Amniotic stem cell (primary cell): ENCODE results near the gene ARHGAP8.

ENCODE experiments used
- DNase-seq: peaks from one replicate; lab custom pipeline; 2025; lab: John Stamatoyannopoulos, UW

The ARHGAP8 gene

DNA sequence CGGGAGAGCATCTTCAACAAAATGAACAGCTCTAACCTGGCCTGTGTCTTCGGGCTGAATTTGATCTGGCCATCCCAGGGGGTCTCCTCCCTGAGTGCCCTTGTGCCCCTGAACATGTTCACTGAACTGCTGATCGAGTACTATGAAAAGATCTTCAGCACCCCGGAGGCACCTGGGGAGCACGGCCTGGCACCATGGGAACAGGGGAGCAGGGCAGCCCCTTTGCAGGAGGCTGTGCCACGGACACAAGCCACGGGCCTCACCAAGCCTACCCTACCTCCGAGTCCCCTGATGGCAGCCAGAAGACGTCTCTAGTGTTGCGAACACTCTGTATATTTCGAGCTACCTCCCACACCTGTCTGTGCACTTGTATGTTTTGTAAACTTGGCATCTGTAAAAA, 109.9 kb downstream of the ARHGAP8 start:
- no peak for DNase-seq

DNA sequence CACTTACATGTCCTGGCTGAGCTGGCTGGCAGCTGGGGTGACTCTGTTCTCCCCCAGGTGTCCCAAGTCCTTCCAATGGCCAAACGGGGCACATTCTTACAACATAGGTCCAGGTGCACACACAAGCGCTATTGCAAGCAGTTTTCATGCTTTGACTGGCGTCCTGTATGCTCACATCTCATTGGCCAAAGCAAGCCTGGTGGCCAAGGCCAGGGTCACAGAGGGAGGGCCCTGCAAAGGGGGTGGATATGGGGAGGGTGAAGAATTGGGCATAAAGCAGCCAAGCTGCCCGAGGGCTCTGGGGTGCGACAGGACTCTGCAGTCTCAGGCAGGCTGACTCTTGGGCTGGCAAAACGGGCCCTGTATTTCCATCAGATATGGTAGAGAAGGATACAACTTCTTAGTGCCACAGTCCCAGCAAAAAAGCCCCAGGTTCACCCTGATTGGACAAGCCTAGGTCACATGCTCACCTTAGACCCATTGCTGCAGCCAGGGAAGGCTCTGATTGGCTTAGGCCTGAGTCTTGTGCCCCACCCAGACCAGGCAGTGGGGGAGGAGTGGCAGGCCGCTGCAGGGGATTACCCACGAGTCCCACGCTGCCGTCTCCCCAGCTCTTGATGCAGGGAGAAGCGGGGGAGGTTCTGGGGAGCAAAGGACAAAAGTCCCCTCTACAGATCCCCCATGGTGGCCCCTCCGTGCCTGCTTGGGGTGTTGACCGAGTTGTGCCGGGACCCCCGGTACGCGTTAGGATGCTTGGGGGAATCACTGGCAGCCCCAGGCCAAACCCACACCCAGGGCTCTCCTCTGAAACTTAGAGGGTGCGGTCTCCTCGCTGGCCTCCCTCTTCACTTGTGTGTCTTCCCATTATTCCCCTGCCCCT, 110.8 kb downstream of the ARHGAP8 start:
- no peak for DNase-seq

DNA sequence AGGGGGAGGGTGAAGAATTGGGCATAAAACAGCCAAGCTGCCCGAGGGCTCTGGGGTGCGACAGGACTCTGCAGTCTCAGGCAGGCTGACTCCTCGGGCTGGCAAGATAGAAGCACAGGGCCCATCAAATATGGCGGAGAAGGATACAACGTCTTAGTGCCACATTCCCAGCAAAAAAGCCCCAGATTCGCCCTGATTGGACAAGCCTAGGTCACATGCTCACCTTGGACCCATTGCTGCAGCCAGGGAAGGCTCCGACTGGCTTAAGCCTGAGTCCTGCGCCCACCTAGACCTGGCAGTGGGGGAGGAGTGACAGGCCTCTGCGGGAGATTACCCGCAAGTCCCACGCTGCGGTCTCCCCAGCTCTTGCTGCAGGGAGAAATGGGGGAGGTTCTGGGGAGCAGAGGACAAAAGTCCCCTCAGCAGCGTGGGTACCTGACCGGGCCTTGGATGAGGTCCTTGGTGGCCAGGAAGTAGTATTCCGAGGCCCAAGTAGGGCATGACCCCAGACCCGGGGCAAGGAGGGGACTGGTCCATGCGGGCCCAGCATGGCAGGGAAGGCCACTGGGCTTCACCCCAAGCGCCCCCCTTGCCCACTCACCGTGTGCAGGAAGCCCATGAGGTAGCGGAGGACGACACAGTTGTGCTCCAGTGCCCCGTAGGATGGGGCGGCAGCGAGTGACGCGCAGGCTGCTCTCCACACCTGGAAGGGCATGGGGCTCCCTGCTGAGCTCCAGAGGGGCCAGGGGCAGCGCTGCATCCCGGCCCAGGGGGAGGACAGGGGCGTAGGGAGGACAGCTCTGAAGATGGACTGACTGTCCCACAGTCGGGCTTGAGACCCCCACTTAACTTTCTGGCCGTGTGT, 113.0 kb downstream of the ARHGAP8 start:
- no peak for DNase-seq

DNA sequence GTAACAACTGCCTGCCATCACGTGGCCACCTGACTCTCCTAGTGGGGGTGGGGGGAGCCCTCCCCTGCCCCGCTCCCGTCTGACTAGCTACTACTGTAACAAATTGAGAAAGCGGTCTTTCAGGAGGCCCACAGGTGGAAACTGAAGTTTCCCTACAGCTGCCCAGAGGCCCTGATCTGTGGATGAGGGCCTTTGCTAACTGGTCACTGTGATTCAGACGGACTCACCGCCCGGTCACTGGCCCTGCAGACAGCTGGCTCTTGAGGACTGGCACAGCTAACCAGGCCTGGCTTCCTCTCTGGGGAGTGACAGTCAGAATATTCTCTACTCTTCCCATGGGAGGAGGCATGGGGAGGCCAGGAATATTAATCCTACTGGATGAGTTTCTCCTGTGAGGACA, 116.8 kb downstream of the ARHGAP8 start:
- no peak for DNase-seq

DNA sequence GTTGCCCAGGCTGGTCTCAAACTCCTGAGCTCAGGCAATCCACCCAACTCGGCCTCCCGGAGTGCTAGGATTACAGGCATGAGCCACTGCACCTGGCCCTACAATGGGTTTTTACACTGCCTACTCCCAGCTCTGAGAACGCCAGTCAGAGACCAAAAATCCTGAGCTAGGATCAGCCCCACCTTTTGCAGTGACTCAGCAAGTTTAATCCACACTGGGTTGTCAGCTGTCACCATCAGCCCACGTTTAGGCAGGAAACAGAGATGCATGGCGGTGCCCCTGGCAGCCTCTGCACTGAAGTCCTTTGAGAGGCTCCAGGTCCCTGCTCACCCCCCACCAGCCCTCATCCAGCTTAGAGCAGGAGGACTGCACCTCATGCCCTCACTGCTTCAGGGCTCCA, 117.6 kb downstream of the ARHGAP8 start:
- peak; percentile 6 for DNase-seq

DNA sequence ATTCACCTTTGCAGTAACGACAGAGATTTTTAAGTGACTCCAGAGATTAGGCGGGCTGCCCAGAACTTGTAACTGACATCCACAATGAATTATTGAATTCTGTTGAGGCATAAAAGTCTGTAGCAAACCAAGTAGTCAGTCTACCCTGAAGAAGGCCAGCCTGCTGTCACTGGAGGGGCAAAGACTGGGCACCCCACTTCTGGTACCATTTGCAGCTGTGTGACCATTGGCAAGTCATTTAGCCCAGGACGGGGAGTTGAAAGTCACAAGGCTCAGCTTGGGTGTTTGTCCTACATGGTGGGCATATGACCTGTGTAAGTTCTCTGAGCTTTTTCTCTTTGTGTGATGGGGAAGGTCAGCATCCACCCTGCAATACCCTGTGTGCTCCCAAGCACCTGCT, 119.4 kb downstream of the ARHGAP8 start:
- no peak for DNase-seq

DNA sequence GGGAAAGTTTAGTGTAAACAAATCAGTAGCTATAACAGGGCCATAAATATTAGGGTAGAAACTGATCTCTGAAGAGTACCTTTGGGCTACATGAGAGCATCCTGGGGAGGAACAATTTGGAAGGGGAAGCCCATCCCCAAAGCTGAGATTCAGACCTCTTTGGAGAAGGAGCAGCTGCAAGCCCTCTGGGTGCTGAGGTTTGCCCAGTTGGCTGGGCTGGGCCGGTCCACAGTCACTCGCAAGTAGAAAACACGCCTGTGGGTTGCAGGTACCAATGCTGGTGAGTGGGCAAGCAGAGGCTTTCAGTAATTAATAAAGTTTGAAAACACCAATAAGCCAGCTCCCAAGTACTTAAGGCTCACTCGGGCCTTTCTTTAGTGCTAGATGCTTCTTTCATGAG, 124.5 kb downstream of the ARHGAP8 start:
- no peak for DNase-seq

DNA sequence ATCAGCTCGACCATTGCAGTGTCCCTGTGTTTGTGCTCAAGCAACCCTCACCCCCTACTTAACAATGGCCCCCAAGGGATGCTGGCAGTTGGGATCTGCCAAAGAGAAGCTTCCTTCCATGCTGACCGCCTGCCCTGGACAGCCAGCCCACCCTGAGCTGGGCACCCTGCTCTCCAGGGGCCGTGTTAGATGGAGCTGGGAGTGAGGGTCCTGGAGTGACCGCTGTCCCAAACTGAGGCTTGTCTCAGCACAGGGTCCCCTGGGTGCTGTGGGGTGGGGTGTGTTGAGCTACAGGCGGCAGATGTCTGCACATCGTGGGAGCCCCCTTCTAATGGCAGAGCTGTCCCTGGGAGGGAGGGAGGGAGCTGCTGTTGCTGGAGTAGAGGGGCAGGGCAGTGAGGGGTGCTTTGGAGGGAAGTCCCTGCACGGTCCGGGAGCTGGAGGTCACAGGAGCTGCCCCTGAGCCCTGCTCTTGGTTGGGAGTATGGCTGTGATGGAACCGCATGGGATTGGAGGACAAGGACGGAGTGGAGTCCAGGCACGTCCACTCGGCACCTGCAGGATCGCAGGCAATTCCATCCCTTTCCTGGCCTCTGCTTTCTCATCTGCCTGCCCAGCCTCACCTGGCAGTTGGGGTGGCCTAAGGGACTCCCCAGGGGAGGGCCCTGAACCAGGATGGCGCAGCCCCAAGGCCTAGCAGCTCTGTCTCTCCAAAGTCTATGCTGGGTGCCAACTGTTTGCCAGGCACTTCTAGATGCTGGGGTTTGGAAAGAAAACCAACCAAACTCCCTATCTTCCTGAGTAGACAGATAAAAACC, 126.3 kb downstream of the ARHGAP8 start:
- DNase-seq, result no peak

DNA sequence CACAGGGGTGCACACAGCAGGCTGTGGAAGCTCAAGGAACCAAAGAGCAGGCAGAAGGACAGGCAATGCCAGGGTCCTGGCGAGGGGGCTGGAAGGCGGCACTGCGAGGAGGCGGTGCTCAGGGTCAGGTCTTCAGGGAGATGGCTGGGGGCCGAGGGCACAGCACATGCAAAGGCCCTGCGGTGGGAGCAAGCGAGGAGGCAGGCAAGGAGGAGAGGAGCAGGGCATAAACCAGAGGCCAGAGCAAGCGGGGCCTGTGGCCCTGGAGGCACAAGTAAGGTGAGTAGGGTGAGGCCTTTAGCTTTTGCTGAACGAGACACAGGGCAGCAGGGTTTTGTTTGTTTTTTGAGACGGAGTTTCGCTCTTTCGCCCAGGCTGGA, 126.9 kb downstream of the ARHGAP8 start:
- no peak for DNase-seq

DNA sequence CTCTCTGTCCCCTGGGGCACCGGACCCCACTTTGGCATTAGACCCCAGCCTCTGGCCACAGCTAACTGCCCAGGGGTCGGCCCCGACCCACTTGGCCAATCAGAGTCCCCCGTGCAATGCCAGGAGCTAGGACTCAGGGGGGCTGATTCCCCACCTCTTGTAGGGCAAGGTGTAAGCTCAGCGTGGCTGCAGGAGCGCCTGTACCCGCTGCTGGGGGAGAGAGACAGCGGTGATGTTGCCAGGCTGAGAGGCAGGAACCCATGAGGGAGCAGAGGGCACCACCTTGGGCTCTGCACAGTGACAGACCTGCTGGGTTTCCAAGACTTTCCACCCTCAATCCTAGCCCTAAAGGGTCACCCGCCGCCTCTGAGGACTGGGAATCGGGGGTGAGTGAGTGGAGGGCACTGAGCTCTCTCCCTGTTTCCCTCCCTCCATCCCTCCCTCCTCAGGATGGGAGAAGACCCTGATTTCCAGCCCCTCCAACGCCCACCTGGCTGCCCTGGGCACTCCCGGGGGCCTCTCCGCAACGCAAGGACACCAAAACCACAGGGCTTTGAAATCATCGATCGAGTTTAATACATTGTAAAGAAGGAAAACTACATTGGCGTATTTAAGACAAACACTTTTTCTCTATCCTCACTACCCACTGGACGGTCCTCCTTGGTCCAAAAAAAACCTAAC, 128.4 kb downstream of the ARHGAP8 start:
- no peak for DNase-seq

DNA sequence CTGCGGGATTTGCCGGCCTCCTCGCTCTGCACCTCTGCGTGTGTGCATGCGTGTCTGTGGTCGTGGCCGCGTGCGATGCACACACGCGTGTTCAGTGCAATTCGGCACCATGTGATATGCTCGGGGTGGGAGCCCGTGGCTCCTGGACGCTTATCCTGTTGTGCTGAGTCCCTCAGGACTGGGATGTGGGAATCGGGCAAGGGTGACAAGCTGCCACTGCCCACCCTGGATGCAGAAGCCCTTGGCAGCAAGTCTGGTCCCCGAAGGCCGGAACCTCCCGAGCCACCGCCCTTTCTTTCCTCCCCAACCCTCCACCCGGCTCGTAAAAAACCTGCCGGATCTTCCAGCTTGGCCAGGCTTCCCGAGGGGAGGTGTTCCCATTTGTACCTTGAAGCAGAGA, 129.2 kb downstream of the ARHGAP8 start:
- no peak for DNase-seq

DNA sequence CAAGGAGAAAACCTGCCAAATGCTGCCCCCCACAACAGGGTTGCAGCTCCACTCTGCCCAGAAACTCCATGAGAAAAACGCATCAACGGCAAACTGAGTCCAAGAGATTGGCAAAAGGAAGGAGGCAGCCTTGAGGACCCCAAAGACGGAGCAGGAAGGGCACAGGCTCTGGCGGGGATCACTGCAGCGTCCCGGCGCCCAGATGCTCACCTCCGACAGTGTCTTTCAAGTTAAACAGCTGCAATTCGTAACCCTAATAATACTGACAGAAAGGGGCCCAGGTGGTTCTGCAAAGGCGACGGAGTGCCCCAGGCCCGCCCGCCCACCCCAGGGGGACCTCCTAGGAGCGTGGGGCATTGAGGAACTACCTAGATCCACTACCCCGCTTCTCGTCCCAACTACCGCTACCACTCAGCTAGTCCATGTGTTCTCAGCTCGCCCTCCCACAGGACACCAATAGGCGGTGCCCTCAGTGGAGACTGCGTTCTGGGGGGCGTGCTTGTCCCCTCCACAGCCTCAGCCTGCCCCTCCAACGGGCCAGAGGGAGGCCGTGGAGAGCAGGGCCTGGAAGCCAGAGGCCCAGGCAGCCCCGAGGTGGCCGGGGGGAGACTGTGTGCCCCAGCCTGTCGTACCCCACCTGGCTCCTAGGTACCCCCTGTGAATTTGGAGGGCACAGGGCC, 130.0 kb downstream of the ARHGAP8 start:
- no peak for DNase-seq

DNA sequence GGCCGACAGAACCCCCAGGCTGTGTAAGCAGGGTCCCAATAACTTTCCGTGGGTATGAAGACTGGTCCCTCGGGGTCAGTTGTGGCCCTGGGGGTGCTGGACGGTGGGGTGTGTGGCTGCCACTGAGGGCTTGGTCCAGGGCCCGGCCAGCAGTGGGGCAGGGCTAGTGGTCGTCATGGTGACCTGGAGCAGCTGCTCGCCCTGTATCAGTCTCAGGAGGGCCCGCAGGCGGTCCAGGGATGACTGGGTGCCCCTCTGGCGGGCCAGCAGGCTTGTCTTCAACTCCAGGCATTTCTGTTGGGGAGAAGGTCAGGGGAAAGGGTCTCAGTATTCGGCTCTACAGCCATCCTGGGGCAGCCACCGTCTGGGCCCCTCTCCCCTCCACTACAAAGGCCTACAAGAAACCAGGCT, 130.6 kb downstream of the ARHGAP8 start:
- DNase-seq, result no peak

DNA sequence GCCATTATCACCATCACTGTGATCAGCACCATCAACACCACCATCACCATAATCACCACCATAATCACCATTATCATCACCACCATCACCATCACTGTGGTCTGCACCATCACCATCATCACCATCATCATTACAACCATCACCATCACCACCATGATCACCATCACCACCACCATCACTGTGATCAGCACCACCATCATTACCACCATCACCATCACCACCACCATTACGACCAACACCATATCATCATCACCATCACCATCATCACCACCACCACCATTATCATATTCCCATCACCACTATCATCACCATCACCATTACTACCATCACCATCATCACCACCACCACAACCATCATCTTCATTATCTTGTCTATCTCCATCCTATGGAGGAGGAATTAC, 132.2 kb downstream of the ARHGAP8 start:
- no peak for DNase-seq

DNA sequence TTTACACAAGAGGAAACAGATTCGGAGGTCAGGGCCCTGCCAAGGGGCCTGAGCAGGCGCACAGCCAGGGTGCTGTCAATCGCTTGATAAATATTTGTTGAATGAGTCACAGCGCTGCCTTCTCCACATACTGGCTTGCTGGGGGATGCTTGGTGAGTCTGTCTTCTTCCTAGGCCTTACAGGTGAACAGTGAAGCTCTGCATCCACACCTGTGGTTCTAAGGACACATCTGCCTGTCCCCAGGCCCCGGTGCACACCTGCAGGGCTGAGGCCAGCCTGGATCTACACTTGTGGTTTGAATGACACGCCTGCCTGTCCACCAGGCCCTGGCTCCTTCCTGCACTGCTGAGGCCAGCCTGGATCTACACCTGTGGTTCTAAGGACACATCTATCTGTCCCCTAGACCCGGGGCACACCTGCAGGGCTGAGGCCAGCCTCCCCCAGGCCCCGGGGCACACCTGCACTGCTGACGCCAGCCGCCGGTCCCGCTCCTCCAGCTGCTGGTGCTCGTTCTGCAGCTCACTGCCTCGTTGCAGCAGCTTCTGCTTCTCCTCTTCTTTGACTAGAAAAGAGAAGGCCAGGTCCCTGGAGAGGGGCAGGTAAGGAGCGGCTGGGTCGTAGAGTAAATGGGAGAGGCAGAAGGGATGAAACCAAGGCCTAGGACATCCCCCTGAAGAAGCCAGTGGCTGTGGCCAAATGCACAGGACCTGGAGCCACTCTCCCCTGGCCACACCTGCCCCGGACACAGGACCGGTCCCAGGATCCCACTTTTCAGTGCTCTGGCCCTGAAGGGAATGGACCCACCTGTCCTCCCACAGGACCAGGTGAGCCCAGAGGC, 132.8 kb downstream of the ARHGAP8 start:
- DNase-seq, result no peak

DNA sequence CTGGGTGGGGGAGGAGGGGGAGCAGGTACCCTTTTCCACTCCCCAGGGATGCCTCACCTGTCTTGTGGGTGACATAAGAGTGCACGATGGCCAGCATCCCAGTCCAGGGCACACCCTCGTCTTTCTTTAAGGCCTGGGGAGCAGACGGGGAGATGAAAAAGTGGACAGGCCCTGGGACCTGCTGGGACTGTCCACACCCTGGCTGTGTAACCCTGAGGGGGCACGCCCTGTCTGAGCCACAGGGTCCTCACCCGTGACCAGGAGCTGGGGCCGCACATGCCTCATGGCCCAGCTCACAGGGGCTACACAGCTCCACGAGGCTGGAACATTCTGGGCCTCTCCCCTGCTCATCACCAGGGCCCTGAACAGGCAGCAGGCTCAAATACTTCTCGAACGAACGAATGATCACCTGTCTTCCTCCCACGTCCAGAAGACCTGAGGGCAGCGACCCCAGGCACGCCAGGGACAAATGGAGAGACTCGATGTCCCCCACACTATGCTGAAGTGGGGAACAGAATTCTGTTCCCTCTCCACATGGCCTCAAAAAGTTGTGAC, 133.5 kb downstream of the ARHGAP8 start:
- DNase-seq, result no peak

DNA sequence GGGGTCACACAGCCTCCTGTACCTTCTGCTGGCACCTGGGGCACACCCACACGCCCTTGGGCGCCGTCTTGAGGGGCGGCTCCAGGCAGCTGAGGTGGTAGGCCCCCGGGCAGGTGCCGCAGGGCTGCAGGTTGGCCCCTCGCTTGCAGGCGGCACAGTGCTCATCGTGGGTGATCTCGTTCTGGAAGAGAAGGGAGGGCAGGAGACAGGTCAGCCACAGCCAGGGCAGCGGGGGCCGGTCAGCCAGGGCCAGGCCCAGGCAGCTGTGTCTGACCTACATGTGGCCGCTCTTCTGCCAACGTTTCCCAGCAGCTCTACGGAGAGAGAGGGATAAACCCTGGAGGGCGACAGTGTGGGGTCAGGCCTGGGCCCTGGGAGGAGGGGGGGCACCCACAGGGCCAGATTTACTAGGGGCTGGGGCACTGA, 135.6 kb downstream of the ARHGAP8 start:
- DNase-seq, result no peak

DNA sequence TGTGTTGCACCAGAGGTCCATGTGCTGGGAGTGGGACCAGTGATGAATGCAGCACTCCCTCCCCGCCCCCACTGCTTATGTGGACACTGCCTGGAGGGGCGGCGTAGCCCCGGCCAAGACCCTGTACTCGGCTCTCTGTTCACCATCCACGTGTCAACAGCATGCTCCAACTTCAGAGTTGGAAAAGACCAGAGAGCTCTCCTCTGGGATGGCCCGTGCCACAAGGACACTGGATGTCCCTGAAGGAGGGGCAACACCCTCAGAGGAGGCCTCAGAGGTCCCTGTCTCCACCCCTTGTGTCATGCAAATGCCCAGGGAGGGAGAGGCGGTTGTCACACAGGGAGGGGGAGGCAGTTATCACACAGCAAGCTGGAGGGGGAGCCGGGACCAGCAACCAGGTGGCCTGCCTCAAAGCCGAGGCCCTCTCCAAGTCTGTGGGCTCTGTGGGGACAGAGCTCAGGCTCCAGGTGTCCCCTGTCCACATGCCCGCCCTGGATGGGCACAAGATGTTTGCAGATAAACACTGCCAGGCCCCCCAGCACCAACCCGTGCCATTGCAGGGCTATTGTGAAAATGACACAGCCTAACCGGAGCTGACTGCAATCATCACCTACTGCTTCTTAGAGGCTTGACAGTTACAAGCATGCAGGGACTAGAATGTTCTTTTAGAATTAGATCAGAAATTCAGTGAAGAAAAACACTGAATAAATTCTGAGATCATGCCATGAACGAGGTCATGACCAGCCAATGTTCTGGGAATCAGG, 136.3 kb downstream of the ARHGAP8 start:
- no peak for DNase-seq

DNA sequence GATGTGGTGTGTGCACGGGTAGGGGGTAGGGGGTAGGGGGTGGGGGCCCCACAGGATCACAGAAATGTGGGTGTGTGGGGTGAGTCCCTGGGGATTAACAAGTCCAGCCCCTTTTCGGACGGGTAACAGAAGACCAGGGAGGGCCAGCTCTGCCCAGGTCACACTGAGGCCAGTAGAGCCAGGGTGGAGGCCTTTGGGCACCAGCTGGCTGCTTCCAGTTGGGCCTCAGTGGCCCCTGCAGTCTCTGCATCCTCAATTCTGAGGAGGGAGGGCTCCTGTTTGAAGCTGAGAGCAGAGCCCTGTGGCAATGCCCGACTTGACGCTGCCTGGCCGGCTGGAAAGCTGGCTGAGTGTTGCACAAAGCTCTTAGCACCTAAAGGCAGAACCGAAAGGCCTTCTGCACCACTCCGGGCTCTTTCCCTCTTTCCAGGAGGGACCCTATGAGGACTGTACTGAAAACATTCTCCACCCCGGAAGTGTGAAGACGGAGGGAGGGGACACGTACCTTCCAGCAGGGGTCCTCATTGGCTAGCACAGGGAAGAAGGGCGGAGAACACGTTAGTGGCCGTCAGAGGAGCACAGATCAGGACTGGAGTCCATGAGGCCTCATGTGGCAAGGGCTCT, 137.0 kb downstream of the ARHGAP8 start:
- no peak for DNase-seq
